HL-60 (cell line): ENCODE measurements around the gene SEMA4G.

Experiments used
- DNase-seq, 2 experiments: peaks; one replicate each; pipeline ENCODE4 v3.0.0-alpha.2; 2010 to 2020; ENCODE audit warnings: low read depth in 1 of 2, low spot score in 1 of 2
- H3K27ac ChIP-seq: fragments of 250-450 bp; sonication (Bioruptor Pico); replicated peaks from 2 replicates; pipeline ENCODE4 v1.5.1; 2020; ENCODE audit warnings: mild to moderate bottlenecking, moderate library complexity
- H3K27me3 ChIP-seq: fragments of 250-450 bp; sonication (Bioruptor Pico); 2 replicates; pipeline ENCODE4 v1.5.1; 2021; ENCODE audit warnings: mild to moderate bottlenecking, moderate library complexity; ENCODE audit not compliant: insufficient read depth, poor library complexity, severe bottlenecking
- H3K4me3 ChIP-seq: replicated peaks from 2 replicates; pipeline ENCODE4 v1.5.1; 2011; ENCODE audit warnings: mild to moderate bottlenecking, control low read depth, low read length; ENCODE audit not compliant: insufficient read depth
- GABPA ChIP-seq: IDR thresholded peaks from 2 replicates; pipeline ENCODE4 v1.6.1; 2012; ENCODE audit warnings: low read depth
- POLR2AphosphoS5 ChIP-seq: IDR thresholded peaks from 2 replicates; pipeline ENCODE4 v1.6.1; 2012; ENCODE audit warnings: low read depth
- SPI1 ChIP-seq: IDR thresholded peaks from 2 replicates; pipeline ENCODE4 v1.6.1; 2012; ENCODE audit warnings: low read depth, mild to moderate bottlenecking, borderline replicate concordance
- TF ChIP-seq, protein P1 (sequence below): IDR thresholded peaks from one replicate; pipeline ENCODE4 v1.5.1; 2011; ENCODE audit warnings: low read length, control low read depth, inconsistent platforms; ENCODE audit not compliant: insufficient read depth
- TF ChIP-seq, protein P2 (sequence below): IDR thresholded peaks from 2 replicates; pipeline ENCODE4 v1.6.1; 2012; ENCODE audit warnings: low read depth; ENCODE audit not compliant: insufficient replicate concordance

SEMA4G gene

DNA sequence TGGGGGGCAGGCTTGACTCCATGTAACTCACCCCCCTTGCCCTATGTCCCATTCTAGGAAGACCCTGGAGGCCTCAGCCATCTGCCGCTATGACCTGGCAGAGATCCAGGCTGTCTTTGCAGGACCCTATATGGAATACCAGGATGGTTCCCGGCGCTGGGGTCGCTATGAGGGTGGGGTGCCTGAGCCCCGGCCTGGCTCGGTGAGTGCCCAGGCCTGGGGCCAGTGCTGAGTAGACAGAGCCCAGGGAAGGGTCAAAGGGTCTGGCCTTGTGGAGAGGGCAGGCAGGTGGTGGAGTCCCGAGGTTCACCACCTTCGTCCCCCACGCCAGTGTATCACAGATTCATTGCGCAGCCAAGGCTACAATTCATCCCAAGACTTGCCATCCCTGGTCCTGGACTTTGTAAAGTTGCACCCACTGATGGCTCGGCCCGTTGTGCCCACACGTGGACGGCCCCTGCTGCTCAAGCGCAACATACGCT, 10.5 kb downstream of the SEMA4G start:
- no peak overlapping the region for H3K27ac ChIP-seq
- H3K27me3 ChIP-seq, result no peaks in the 10 kb centered on the region
- DNase-seq, result no peak
- H3K4me3 ChIP-seq, result no peak overlapping the region
- TF ChIP-seq, protein P1, sequence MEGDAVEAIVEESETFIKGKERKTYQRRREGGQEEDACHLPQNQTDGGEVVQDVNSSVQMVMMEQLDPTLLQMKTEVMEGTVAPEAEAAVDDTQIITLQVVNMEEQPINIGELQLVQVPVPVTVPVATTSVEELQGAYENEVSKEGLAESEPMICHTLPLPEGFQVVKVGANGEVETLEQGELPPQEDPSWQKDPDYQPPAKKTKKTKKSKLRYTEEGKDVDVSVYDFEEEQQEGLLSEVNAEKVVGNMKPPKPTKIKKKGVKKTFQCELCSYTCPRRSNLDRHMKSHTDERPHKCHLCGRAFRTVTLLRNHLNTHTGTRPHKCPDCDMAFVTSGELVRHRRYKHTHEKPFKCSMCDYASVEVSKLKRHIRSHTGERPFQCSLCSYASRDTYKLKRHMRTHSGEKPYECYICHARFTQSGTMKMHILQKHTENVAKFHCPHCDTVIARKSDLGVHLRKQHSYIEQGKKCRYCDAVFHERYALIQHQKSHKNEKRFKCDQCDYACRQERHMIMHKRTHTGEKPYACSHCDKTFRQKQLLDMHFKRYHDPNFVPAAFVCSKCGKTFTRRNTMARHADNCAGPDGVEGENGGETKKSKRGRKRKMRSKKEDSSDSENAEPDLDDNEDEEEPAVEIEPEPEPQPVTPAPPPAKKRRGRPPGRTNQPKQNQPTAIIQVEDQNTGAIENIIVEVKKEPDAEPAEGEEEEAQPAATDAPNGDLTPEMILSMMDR, result no peak
- TF ChIP-seq, protein P2, sequence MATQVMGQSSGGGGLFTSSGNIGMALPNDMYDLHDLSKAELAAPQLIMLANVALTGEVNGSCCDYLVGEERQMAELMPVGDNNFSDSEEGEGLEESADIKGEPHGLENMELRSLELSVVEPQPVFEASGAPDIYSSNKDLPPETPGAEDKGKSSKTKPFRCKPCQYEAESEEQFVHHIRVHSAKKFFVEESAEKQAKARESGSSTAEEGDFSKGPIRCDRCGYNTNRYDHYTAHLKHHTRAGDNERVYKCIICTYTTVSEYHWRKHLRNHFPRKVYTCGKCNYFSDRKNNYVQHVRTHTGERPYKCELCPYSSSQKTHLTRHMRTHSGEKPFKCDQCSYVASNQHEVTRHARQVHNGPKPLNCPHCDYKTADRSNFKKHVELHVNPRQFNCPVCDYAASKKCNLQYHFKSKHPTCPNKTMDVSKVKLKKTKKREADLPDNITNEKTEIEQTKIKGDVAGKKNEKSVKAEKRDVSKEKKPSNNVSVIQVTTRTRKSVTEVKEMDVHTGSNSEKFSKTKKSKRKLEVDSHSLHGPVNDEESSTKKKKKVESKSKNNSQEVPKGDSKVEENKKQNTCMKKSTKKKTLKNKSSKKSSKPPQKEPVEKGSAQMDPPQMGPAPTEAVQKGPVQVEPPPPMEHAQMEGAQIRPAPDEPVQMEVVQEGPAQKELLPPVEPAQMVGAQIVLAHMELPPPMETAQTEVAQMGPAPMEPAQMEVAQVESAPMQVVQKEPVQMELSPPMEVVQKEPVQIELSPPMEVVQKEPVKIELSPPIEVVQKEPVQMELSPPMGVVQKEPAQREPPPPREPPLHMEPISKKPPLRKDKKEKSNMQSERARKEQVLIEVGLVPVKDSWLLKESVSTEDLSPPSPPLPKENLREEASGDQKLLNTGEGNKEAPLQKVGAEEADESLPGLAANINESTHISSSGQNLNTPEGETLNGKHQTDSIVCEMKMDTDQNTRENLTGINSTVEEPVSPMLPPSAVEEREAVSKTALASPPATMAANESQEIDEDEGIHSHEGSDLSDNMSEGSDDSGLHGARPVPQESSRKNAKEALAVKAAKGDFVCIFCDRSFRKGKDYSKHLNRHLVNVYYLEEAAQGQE, result no peak
- TF ChIP-seq GABPA (no peak), SPI1 (no peak), POLR2AphosphoS5 (no peak)

DNA sequence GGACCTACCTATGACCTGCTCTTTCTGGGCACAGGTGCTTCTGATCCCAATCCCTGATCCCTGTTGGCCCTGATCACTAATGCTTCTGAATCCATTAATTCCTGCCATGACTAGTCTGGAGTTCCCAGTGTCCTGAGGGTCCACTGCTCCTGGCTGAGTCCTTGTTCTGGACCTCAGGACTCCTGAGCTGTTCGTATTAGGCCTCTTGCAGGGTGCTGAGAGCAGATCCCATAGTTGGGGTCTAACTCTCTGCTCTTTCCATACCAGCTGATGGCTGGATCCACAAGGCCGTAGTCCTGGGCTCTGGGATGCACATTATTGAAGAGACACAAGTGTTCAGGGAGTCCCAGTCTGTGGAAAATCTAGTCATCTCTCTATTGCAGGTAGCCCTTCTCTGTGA, 11.0 kb downstream of the SEMA4G start:
- Histone ChIP-seq H3K27ac (no peak overlapping the region), H3K27me3 (no peaks in the 10 kb centered on the region), H3K4me3 (no peak overlapping the region)
- no peak for DNase-seq
- TF ChIP-seq, protein P1, result no peak

DNA sequence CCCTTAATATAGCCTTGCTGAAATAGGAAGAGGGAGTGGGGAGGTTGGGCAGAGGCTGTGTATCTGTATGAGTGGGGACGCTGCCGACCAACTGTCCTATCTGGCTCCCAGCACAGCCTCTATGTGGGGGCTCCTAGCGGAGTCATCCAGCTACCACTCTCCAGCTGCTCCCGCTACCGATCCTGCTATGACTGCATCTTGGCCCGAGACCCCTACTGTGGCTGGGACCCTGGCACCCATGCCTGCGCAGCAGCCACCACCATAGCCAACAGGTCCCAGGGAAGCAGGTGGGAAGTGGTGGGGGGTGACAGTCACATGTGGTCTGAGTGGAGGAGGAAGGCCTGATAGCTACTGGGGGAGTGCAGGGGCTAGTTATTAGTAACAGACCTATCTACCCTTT, 11.4 kb downstream of the SEMA4G start:
- no peak overlapping the region for H3K27ac ChIP-seq
- H3K27me3 ChIP-seq, result no peaks in the 10 kb centered on the region
- no peak overlapping the region for H3K4me3 ChIP-seq
- DNase-seq, result no peak
- TF ChIP-seq SPI1, result no peak
- TF ChIP-seq, protein P1, result no peak
- no peak for TF ChIP-seq POLR2AphosphoS5
- TF ChIP-seq, protein P2, result no peak
- no peak for TF ChIP-seq GABPA

DNA sequence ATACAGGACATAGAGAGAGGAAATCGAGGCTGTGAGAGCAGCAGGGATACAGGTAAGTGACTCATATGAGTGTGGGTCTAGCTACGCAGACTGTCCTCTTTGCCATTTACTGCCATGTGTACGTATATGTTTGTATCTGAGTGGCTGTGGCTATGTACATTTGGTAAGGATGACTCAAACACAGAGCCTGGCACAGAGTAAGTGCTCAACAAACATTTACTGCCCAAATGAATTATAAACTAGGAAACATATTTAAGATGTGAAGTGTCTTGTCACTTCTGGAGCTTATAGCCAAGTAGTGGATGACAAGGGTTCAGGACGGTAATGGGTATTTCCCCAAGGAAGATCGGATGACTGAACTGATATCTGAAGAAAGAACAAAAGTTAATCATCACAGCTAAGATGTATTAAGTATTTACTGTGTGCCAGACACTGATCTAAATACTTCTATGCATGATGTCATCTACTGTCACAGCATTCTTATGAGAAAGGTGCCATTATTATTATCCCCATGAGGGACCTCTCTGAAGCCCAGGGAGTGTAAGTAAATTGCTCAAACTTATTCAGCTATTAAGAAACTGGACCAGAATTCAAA, 12.0 kb downstream of the SEMA4G start:
- H3K27me3 ChIP-seq, result no peaks in the 10 kb centered on the region
- DNase-seq, result no peak
- no peak overlapping the region for H3K27ac ChIP-seq
- TF ChIP-seq, protein P1, result no peak
- TF ChIP-seq GABPA (no peak), SPI1 (no peak), POLR2AphosphoS5 (no peak)
- TF ChIP-seq, protein P2, result no peak
- no peak overlapping the region for H3K4me3 ChIP-seq
